ENCODE measurements around the gene CYB5R2.

CYB5R2 gene

GRCh38 chr11:7646866-7647265 lies 26.4 kb downstream of the CYB5R2 start:
- TF ChIP-seq POLR2AphosphoS5 (IDR thresholded peaks at IDR 0.05; ENCODE audit: low read depth, low read length) (no peak), REST (IDR thresholded peaks at IDR 0.05; ENCODE audit: insufficient read depth in 1 of 2, low read depth in 2 of 2, low read length in 2 of 2) (no peak), SIN3A (IDR thresholded peaks at IDR 0.05; ENCODE audit: borderline replicate concordance, insufficient read depth, low read length) (no peak), FOXP2 (optimal IDR thresholded peaks at IDR 0.05; ENCODE audit: borderline replicate concordance, extremely low read depth, extremely low read length, insufficient read depth) (no peak), TAF1 (IDR thresholded peaks at IDR 0.05; ENCODE audit: borderline replicate concordance, insufficient read depth, low read length) (no peak)

GRCh38 chr11:7645206-7645605 lies 28.1 kb downstream of the CYB5R2 start:
- TF ChIP-seq REST (IDR thresholded peaks at IDR 0.05; ENCODE audit: insufficient read depth in 1 of 2, low read depth in 2 of 2, low read length in 2 of 2), result no peak
- no peak for TF ChIP-seq POLR2AphosphoS5 (IDR thresholded peaks at IDR 0.05; ENCODE audit: low read depth, low read length)
- no peak for TF ChIP-seq SIN3A (IDR thresholded peaks at IDR 0.05; ENCODE audit: borderline replicate concordance, insufficient read depth, low read length)
- no peak for TF ChIP-seq FOXP2 (optimal IDR thresholded peaks at IDR 0.05; ENCODE audit: borderline replicate concordance, extremely low read depth, extremely low read length, insufficient read depth)
- no peak for TF ChIP-seq TAF1 (IDR thresholded peaks at IDR 0.05; ENCODE audit: borderline replicate concordance, insufficient read depth, low read length)

GRCh38 chr11:7643314-7643713 lies 30.0 kb downstream of the CYB5R2 start:
- TF ChIP-seq TAF1 (IDR thresholded peaks at IDR 0.05; ENCODE audit: borderline replicate concordance, insufficient read depth, low read length), result no peak
- TF ChIP-seq REST (IDR thresholded peaks at IDR 0.05; ENCODE audit: insufficient read depth in 1 of 2, low read depth in 2 of 2, low read length in 2 of 2), result no peak
- no peak for TF ChIP-seq POLR2AphosphoS5 (IDR thresholded peaks at IDR 0.05; ENCODE audit: low read depth, low read length)
- TF ChIP-seq FOXP2 (optimal IDR thresholded peaks at IDR 0.05; ENCODE audit: borderline replicate concordance, extremely low read depth, extremely low read length, insufficient read depth), result no peak
- TF ChIP-seq SIN3A (IDR thresholded peaks at IDR 0.05; ENCODE audit: borderline replicate concordance, insufficient read depth, low read length), result no peak

- TF ChIP-seq SIN3A (IDR thresholded peaks at IDR 0.05; ENCODE audit: borderline replicate concordance, insufficient read depth, low read length), result no peak
- TF ChIP-seq REST (IDR thresholded peaks at IDR 0.05; ENCODE audit: insufficient read depth in 1 of 2, low read depth in 2 of 2, low read length in 2 of 2), result no peak
- TF ChIP-seq FOXP2 (optimal IDR thresholded peaks at IDR 0.05; ENCODE audit: borderline replicate concordance, extremely low read depth, extremely low read length, insufficient read depth), result no peak
These were observed 30.6 kb downstream of the CYB5R2 start for GRCh38 chr11:7642747-7643146.

- TF ChIP-seq POLR2AphosphoS5 (IDR thresholded peaks at IDR 0.05; ENCODE audit: low read depth, low read length) (no peak), TAF1 (IDR thresholded peaks at IDR 0.05; ENCODE audit: borderline replicate concordance, insufficient read depth, low read length) (no peak), FOXP2 (optimal IDR thresholded peaks at IDR 0.05; ENCODE audit: borderline replicate concordance, extremely low read depth, extremely low read length, insufficient read depth) (no peak), REST (IDR thresholded peaks at IDR 0.05; ENCODE audit: insufficient read depth in 1 of 2, low read depth in 2 of 2, low read length in 2 of 2) (no peak), SIN3A (IDR thresholded peaks at IDR 0.05; ENCODE audit: borderline replicate concordance, insufficient read depth, low read length) (no peak)
These were observed 32.5 kb downstream of the CYB5R2 start for GRCh38 chr11:7640816-7641215.
